ENCODE measurements around the gene IFT172. TPM values are rescaled to one million over a fixed set of nuclear protein-coding genes. Genes with fewer than 3 reads are reported as not detected.

IFT172 gene
- total RNA-seq, 4 donors from 2014 or later: 3.1 to 16.8 (median 8.6) TPM

- TF ChIP-seq CTCF (IDR thresholded peaks at IDR 0.05 in 4 of 5, conservative IDR thresholded peaks at IDR 0.05 in 1 of 5) (no peak), POLR2A (IDR thresholded peaks at IDR 0.05) (no peak)
- intact Hi-C loops (cut with DNase I; ENCODE audit: low total_unique reads) (loop anchor here (10.0 kb wide), 1 partner anchor 62 kb away; no protein-coding TSS in a partner anchor), in situ Hi-C loops (cut with MboI; ENCODE audit: low sequenced_read_pairs in 4 of 4) (no loop called here)
- Histone ChIP-seq H3K4me3 (no peak overlapping the region), H3K27ac (no peak overlapping the region), H3K36me3 (no peaks in the 10 kb centered on the region), H3K4me1 (no peaks in the 10 kb centered on the region), H3K9me3 (no peaks in the 10 kb centered on the region), H3K27me3 (no peaks in the 10 kb centered on the region)
- no peak for DNase-seq
- ATAC-seq: no peak
Measured at GRCh38 chr2:27527182-27527581, 37.6 kb upstream of the IFT172 start.

- TF ChIP-seq POLR2A (IDR thresholded peaks at IDR 0.05): no peak
- TF ChIP-seq CTCF (IDR thresholded peaks at IDR 0.05 in 4 of 5, conservative IDR thresholded peaks at IDR 0.05 in 1 of 5): no peak
- H3K9me3 ChIP-seq: no peaks in the 10 kb centered on the region
- intact Hi-C loops (cut with DNase I; ENCODE audit: low total_unique reads) (loop anchor here (10.0 kb wide), 1 partner anchor 58 kb away; no protein-coding TSS in a partner anchor), in situ Hi-C loops (cut with MboI; ENCODE audit: low sequenced_read_pairs in 4 of 4) (no loop called here)
- DNase-seq (no peak), ATAC-seq (no peak)
- no peaks in the 10 kb centered on the region for H3K36me3 ChIP-seq
- no peaks in the 10 kb centered on the region for H3K4me1 ChIP-seq
- no peaks in the 10 kb centered on the region for H3K27me3 ChIP-seq
- H3K4me3 ChIP-seq: no peak overlapping the region
- H3K27ac ChIP-seq: no peak overlapping the region
Measured at GRCh38 chr2:27522400-27522945, 32.9 kb upstream of the IFT172 start.

GRCh38 chr2:27520316-27520715 lies 30.8 kb upstream of the IFT172 start:
- no peak for TF ChIP-seq CTCF (IDR thresholded peaks at IDR 0.05 in 4 of 5, conservative IDR thresholded peaks at IDR 0.05 in 1 of 5)
- TF ChIP-seq POLR2A (IDR thresholded peaks at IDR 0.05): no peak
- in situ Hi-C loops (cut with MboI; ENCODE audit: low sequenced_read_pairs in 4 of 4) (no loop called here), intact Hi-C loops (cut with DNase I; ENCODE audit: low total_unique reads) (loop anchor here (10.0 kb wide), 1 partner anchor 56 kb away; no protein-coding TSS in a partner anchor)
- H3K4me3 ChIP-seq: no peak overlapping the region
- H3K27ac ChIP-seq: no peak overlapping the region
- no peaks in the 10 kb centered on the region for H3K36me3 ChIP-seq
- no peaks in the 10 kb centered on the region for H3K27me3 ChIP-seq
- no peaks in the 10 kb centered on the region for H3K4me1 ChIP-seq
- no peak for ATAC-seq
- no peaks in the 10 kb centered on the region for H3K9me3 ChIP-seq
- DNase-seq: no peak

GRCh38 chr2:27518782-27519113 lies 29.2 kb upstream of the IFT172 start:
- no peaks in the 10 kb centered on the region for H3K4me1 ChIP-seq
- no peak overlapping the region for H3K27ac ChIP-seq
- DNase-seq (no peak), ATAC-seq (no peak)
- intact Hi-C loops (cut with DNase I; ENCODE audit: low total_unique reads) (no loop called here), in situ Hi-C loops (cut with MboI; ENCODE audit: low sequenced_read_pairs in 4 of 4) (no loop called here)
- H3K4me3 ChIP-seq: no peak overlapping the region
- no peaks in the 10 kb centered on the region for H3K36me3 ChIP-seq
- H3K27me3 ChIP-seq: no peaks in the 10 kb centered on the region
- no peak for TF ChIP-seq POLR2A (IDR thresholded peaks at IDR 0.05)
- TF ChIP-seq CTCF (IDR thresholded peaks at IDR 0.05 in 4 of 5, conservative IDR thresholded peaks at IDR 0.05 in 1 of 5): no peak
- H3K9me3 ChIP-seq: no peaks in the 10 kb centered on the region
